ENCODE measurements around the gene IFNA8.

DNA sequence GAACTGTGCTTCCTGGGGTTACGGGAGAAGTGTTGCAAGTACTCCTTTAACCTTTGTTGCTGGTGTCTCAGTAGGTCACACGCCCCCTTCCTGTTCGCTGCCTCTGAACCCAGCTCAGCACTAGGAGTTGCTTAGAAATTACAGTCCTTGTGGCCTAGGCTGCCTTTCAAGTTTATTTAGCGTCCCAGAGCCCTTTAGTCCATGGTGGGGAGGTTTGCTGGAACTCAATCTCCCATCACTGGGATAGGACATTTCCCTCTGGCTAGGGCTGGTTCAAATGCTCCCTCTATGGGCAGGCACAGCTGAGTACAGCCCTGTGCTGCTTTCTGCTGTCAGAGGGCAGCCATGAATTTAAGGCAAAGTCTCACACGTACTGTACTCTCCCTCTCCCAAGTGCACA is 4.7 kb downstream of the IFNA8 start:
- TF ChIP-seq, protein P1, sequence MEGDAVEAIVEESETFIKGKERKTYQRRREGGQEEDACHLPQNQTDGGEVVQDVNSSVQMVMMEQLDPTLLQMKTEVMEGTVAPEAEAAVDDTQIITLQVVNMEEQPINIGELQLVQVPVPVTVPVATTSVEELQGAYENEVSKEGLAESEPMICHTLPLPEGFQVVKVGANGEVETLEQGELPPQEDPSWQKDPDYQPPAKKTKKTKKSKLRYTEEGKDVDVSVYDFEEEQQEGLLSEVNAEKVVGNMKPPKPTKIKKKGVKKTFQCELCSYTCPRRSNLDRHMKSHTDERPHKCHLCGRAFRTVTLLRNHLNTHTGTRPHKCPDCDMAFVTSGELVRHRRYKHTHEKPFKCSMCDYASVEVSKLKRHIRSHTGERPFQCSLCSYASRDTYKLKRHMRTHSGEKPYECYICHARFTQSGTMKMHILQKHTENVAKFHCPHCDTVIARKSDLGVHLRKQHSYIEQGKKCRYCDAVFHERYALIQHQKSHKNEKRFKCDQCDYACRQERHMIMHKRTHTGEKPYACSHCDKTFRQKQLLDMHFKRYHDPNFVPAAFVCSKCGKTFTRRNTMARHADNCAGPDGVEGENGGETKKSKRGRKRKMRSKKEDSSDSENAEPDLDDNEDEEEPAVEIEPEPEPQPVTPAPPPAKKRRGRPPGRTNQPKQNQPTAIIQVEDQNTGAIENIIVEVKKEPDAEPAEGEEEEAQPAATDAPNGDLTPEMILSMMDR (IDR thresholded peaks at IDR 0.05), result no peak
- TF ChIP-seq POLR2AphosphoS5 (IDR thresholded peaks at IDR 0.05; ENCODE audit: low read depth, low read length) (no peak), TCF7L2 (IDR thresholded peaks at IDR 0.05; ENCODE audit: low read depth, low read length) (no peak)

Measured in Panc1 (cell line).